HG03520 (cell line): ENCODE measurements around the gene CDAN1.

Source experiments
- ATAC-seq: cut with Tn5 transposase; IDR thresholded peaks from one replicate; pipeline ENCODE4 v1.9.1; 2021; ENCODE audit warnings: mild to moderate bottlenecking, moderate library complexity; ENCODE audit not compliant: unreplicated experiment

Gene CDAN1

DNA sequence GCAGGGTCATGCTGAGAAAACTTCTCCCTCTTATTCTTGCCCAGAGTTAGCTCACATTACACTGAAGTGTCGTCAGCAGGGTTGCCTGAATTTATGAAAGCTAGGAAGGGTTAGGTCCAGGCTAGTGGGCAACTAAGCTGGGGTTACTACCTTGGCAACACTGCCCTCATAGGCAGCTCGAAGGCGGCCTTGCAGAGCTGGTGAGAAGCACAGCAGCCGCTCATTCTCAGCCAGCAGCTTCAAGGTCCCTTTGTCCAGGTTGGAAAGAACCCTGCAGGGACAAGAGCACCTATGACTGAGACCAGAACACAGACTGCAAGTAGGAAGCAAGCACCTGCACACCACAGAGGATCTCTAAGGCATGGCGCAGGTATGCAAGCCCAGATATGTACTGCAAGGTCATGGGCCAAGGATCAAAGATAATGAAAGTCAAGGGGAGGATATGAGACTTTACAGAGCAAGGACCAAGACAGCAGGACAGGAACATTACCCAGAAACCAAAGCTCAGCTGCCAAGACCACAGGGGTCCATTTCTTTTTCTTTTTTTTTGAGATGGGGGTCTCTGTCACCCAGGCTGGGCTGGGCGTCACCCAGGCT is 2.8 kb downstream of the CDAN1 start:
- no peak for ATAC-seq

DNA sequence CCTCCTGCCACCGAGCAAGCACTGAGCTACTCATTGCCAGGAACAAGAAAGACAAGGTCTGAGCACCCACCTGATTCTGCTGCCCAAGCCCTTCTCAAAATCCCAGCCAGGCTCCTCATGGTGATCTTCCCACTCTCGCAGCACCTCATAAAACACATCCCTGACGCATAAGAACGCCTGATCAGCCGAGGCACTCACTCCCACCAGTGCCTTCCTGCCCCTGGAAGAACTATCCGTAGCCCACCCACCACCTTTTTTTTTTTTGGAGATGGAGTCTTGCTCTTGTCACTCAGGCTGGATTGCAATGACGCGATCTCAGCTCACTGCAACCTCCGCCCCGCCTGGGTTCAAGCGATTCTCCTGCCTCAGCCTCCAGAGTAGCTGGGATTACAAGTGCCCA is 3.9 kb downstream of the CDAN1 start:
- no peak for ATAC-seq

DNA sequence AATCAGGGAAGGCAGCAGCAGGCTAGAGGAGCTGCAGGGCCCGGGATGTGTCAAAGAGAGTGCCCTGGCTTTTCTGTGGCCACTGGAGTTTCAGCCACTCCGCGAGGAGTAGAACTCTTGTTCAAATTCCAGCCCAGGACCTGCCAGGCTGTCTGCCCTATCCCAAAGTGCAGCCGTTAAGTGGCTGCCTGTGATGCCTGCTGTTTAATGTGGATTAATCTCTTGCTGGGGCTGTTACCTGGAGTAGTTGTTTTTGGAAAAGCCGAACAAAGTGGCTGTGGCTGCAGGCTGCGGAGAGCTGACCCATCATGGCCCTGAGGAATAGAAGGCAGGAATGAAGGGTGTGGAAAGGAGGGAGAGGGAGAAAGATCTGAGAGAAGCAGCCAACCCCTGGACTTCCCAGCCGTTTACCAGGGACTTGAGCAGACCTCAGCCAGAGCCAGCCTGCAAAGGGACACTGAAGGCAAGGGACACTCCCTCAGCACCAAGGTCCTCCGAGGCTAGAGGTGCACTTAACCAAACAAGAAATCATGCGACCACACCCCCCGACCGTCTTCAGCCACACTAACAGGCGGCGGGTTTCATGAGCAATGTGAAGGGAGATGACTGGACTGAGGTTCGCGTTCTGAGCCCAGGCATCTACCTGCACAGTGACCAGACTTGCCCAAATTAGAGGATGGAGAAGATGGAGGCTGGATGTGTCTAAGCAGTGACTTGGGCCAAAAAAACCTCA is 4.7 kb downstream of the CDAN1 start:
- no peak for ATAC-seq

DNA sequence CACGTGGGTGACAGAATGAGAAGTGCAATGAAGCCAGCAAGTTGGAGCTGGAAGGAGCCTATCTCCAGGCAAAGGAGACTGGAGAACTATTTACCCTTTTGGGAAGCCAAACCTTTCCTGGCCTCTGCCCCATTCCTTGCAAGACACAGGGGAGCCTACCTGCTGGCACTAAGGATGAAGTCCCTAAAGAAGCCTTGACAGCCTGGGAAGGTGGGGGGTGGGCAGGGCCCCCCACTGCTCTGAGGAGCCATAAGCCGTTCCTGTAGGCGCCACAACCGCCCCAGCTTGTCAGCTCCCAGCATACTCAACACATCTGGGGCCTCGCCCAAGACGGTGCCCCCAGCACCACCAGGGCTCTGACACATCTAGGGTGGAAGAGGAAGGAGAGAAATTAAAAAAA is 5.5 kb downstream of the CDAN1 start:
- no peak for ATAC-seq

DNA sequence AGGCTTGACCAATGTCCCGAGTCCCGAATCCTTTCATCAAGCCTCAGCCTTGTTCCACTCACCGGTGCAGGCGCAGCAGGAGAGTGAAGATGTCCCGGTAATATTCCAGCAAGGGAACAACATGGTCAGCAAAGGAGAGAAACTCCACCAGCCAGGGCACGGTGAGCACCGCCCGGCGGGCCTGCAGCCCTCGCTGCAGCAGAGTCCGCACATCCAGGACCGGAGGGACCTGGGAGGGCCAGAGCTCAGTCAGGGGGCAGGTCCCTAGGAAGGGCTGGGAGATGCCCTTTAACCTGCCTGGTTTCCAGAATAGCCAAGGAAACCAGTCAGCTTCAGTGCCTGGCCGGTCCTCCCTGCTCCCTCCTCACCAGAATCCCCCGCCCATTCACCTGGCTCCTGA is 6.4 kb downstream of the CDAN1 start:
- no peak for ATAC-seq

DNA sequence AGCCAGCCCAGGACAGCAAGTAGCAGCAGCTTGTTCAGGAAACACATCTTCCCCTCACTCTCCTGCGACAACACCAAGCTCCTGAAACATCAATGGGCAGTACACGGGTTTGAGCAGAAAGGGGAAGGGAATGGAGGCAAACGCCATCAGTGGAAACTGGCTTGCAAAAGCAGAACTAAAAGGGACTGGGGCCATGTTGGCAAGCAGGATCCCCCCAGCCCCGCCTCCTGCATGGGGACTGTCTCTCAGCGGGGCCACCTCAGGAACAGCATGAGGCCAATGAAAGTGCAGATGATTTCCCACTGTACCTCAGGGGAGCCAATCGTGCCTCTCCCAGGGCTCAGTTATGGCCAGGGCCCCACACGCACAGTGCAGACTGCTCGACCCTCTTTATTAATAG is 6.8 kb downstream of the CDAN1 start:
- ATAC-seq = no peak

DNA sequence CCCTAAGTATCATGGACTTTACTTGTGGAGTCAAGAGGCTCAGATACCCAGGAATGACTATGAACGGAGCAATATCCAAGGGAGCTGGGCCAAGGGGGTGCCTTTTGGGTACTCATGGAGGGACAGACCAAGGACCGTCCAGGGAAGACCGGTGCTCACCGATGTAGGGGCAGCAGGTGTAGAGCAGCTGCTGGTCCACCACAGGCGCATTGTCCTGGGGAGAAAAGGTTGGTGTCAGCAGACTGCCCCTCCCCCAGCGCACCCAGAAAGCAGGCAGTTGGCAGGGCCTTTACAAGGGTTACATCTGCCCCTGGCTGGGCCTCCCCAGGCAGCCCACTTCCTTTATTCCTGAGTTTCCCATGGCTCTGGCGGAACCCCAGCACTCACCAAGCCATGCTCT is 7.5 kb downstream of the CDAN1 start:
- no peak for ATAC-seq

DNA sequence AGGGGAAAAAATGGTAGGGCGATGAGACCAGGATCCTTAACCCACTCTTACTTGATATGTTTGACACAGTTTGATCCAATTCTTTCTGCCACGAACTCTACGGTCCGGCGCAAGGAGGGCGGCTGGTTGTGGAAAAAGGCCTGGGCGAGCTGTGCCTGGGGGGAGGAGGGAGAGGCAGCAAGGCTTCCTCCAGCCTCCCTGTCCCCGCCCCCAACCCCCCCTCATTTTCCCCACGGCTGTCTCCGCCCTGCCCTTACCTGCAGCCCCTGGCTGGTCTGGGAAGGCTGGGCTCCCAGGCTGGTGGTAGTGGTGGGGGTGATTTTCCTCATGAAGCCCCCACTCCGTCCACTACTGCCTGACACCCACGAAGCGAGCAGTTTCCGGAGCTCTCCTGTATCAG is 8.0 kb downstream of the CDAN1 start:
- no peak for ATAC-seq

DNA sequence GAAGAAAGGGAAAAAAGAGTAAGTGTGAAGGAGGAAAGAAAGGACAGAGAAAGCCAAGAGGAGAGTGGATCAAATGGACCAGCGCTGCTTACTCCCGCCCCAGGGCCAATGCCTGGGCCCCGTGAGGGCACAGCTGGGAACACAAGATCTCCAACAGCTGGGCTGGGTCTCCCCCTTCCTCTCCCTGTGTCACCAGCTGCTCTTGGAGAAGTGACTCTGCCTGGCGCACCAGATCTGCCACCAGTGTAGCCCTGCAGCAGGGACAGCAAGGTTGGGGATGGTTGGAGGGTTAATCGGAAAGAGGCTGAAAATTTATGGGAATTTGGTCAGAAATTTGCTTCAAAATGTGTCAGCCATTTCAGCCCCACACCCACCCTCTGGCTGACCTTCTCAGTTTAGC is 8.4 kb downstream of the CDAN1 start:
- ATAC-seq = no peak

DNA sequence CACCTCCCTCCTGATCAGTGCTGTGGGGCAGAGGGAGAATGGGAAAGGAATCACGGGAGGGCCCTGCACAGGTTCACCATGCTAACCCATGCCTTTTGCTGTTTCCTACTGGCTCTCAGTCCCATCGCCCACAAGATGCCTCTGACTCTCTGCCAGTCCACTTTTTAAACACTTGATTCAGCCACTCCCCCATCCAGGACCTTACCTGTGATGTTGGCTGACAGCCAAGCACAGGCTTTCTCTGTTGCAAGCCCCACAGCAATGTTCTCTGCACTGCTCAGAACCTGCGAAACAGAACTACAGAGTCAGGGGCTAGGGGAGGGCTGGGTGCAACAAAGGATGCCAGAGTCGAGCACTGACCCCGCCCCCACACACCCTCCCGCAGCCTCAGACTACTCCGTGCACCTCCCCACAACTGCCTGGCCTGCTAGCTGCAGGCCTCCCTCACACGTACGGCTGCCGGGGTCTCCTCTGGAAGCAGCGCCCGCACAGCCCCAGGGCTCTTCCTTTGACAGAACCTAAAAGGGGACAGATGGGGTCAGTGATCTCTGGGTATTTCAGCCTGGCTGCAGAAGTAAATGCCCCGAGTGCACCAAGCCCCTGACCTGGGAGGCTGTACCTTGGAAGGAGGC is 9.1 kb downstream of the CDAN1 start:
- no peak for ATAC-seq

DNA sequence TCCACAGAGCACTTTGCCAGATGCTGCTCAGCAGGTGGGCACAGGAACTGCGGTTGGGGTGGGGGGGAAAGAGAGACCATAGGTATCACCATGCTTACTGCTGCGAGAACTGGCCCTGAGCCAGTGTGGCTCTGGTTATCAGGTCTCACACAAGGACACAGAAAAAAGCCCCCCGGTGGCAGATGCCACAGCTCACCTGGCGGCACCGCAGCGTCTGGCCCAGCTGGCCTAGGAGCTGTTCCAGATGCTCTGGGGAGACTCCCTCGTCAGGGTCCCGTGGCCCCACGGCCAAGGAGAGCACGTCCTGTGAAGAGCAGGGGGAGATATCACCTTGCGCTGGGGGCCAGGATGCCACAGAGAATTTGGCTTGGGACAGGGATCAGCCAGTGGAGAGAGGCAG is 10.8 kb downstream of the CDAN1 start:
- ATAC-seq = no peak

DNA sequence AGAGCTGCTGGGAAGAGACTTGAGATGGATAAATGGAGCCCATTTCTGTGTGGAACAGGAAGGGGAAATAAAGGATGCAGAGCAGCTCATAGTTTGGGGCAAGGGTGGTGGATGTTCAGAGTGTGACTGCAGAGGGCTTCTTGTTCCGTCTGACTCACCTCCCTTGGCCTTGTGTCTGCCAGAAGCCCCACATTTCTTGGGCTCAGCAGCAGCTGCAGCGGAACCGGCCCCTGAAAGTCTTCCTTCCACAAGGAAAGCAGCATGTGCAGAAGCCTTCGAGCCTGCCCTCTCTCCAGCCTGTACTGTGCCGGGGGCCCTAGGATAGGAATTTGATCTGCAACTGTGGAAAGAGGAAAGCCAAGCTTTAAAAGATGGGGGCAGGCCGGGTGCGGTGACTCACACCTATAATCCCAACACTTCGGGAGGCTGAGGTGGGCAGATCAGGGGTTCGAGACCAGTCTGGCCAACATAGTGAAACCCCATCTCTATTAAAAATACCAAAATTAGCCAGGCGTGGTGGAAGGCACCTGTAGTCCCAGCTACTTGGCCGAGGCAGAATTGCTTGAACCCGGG is 11.5 kb downstream of the CDAN1 start:
- no peak for ATAC-seq

DNA sequence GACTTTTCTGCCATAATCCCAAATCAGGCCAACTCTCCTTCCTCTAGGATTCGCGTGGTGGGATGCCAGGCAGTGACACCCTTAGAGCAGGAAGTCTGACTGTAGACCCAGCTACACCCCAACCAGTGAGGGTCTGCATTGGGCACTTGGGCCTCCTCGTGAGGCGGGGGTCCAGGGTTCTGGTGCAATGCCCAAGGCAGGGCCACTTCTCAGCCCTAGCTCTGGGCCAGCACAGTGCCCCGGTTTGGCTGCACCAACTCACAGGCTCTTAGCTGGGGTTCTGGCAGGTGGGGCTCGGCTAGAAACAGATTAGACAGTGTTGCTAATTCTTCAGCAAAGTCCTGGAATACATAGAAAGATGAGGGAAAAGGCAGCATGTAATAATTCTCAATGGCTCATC is 12.7 kb downstream of the CDAN1 start:
- ATAC-seq = no peak

DNA sequence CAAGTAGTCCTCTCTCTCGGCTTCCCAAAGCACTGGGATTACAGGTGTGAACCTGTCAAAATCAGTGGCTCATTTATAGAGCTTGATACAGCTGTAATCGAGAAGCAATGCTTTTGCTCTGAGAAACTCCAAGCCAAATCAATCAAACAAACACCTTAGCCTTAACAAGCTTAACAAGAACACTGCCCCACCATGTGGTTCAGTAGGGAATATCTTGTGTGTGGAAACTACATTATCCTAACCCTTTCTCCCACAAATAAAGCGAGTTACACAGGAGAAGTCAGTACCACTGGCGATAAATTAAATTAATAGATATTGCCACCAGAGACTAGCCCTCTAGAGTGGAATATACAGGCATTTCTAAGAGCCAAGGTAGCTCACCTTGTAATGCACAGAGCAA is 13.9 kb downstream of the CDAN1 start:
- no peak for ATAC-seq

DNA sequence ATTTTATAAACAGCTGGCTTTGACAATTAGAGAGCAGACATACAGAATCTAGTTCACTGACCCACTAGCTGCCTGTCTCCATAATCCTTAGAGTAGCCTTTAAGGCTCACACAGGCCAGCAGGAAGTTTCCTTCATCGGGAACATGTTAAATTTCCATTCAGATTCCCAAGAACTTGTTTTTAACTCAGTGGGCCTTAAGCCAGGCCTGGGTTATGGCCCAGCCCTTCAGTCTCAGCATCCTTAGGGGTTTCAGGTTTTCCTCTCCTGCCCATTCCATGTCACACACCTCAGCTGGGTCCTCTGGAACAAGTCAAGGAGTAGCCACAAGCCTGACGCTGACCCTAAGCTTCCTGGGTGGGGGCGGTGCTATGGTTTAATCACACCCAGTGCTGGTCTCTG is 15.0 kb downstream of the CDAN1 start:
- no peak for ATAC-seq

DNA sequence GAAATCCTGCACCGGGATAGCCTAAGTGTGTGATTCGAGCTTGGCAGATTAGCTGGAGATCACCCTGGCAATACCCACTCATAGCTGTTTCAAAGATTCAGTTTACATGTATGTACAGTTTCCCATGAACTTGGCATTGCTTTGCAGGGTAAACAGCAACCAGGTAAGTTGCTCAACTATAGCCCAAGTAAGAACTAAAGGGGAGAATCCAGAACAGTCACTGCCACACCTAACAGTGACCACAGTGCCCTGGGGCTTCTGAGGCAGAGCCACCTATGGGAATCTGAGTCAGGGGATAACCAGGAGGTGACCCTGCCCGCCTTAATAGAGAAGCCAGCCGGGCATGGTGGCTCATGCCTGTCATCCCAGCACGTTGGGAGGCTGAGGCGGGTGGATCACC is 15.9 kb downstream of the CDAN1 start:
- ATAC-seq = no peak

DNA sequence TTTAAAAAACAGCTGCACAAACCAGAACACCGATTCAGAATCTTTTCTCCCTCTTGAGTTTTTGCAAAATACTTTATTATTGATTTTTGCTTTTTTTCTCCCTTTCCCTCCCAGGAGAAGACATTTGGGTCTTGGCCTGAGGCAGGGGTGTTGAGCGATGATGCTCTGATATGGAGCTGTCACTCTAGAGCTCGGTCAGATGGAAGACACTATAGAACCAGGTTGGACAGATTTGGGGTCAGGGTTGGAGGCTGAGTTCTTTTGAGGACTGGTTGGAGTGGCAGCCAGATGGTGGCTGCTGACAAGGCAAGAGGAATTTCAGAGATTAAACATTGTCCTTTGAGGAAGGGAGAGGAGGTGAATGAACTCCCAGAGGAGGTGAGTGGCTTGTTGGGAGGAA is 16.9 kb downstream of the CDAN1 start:
- ATAC-seq = no peak

DNA sequence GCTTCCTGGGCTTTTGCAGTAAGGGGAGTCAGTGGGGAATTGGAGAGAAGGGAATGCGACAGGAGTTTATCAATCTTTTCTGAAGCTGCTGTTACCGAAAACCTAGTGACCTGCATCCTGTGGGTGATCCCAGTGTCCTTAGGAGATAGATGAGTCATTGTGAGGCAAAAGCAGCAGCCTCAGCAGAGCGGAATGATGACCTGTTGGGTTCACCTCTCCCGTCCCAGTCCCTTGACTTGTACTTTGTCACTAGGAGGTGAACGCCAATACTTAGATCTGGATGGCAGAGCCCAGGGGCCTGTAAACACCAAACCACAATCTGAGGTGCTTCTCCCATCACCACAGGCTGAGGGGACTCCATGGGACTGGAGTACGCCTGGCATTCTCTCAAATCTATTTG is 17.9 kb downstream of the CDAN1 start:
- ATAC-seq = no peak

DNA sequence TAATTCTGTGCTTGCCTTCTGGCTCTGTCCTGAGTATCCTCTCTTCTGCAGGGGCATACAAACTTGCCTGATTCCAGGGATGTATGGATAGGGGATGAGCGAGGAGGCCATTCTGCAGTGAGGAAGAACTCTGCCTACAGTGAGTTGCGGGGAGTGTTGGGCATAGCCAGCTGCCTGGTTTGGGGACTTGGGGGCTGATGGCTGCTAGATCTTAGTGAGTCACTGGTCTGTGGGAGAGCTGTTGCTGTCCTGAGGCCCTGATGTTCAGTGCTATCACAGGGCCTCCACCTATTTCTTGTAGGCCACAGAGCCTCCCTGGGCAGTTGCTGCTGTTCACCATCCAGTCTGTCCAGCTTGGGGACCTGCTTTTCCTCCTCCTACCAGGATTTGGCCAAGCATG is 20.3 kb downstream of the CDAN1 start:
- ATAC-seq = no peak

DNA sequence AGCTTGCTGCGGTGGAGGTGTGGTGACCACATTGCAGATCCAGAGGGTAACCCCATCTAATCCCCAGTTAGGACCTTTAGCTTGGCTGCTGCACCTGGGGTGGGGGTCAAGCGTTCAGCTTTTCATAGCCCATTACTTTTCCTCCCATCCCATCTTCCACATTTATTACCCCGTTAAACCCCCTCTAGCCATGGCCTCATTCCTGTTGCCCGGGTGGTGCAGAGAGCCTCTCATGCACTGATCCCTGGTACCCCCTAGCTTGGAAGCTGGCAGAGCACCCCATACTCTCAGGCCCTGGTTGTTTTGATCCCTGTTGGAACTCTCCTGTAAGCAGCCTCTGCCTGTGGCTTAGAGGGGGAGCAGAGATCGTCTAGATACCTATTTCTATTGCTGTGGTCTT is 20.8 kb downstream of the CDAN1 start:
- ATAC-seq = no peak

DNA sequence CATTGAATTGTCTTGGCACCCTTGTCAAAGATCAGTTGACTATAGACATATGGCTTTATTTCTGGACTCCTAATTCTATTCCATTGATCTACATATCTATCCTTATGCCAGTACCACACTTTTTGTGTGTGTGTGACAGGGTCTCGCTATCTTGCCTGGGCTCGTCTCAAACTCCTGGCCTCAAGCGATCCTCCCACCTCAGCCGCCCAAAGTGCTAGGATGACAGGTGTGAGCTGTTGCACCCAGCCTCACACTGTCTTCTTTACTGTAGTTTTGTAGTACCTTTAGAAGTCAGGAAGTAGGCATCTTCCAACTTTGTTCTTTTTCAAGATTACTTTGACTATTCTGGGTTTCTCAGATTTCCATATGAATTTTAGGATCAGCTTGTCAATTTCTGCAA is 24.3 kb downstream of the CDAN1 start:
- ATAC-seq = no peak

DNA sequence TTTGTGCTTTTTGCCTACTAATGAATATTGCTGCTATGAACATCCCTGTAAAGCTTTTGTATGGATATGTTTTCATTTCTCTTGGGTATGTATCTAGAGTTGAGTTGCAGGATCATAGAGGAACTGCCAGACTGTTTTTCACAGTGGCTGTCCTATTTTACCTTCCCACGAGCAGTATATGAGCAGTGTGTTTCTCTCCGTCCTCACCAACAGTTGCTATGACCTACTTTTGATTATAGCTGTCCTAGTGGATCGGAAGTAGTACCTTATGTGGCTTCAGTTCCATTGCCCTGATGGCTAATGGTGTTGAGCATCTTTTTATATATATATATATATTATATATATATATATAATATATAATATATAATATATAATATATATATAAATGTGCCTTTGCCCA is 25.2 kb downstream of the CDAN1 start:
- ATAC-seq = no peak
